ENCODE data around the gene UAP1. TPM values are rescaled to one million over a fixed set of nuclear protein-coding genes. Genes with fewer than 3 reads are reported as not detected.

The UAP1 gene
- total RNA-seq, 2 experiments from 2014 or later, result 28.9 to 32.2 TPM

GRCh38 chr1:162645666-162646065, 84.1 kb downstream of the UAP1 start:
- H3K4me1 Mint-ChIP-seq (ENCODE audit: low read depth), result no peaks in the 10 kb centered on the region
- POLR2A ChIA-PET, result no interaction called here
- no peaks in the 10 kb centered on the region for H3K9me3 Mint-ChIP-seq
- no peak for DNase-seq
- CTCF ChIA-PET, result no interaction called here
- H3K27ac Mint-ChIP-seq, result no peak overlapping the region
- peaks cover 1% of the 10 kb centered on the region for H3K27me3 Mint-ChIP-seq
- intact Hi-C loops (cut with micrococcal nuclease), result no loop called here
- H3K36me3 Mint-ChIP-seq, result no peaks in the 10 kb centered on the region
- H3K4me3 Mint-ChIP-seq, result no peak overlapping the region

DNA sequence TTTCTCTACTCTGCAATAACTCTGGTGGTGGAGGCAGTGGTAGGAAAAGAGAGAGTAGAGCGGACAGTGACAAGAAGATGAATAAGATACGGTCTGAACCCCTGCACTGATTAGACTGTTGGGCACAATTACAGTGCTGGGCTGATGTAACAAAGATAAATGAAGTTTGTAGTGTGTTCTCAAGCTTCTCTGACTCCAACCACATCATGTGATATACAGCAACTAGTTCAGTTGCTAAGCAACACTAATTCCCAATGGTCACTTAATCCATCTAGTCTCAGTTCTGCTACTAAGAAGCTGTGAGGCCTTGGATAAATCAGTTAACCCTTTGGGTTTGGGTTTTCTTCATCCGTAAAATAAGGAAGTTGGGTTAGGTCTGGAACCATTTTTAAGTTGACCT, 88.1 kb downstream of the UAP1 start:
- Mint-ChIP-seq H3K4me1 (ENCODE audit: low read depth) (no peaks in the 10 kb centered on the region), H3K27ac (no peak overlapping the region), H3K27me3 (peaks cover 6% of the 10 kb centered on the region), H3K36me3 (no peaks in the 10 kb centered on the region), H3K4me3 (no peak overlapping the region), H3K9me3 (no peaks in the 10 kb centered on the region)
- DNase-seq, result no peak
- CTCF ChIA-PET, result no interaction called here
- POLR2A ChIA-PET, result no interaction called here
- intact Hi-C loops (cut with micrococcal nuclease), result no loop called here

Other genes starting within 250 kb of the UAP1 start
- gene SPATA46, start 184.9 kb upstream of the UAP1 start, total RNA-seq, result not detected
- gene C1orf226, start 180.0 kb upstream of the UAP1 start, total RNA-seq, result under 1 TPM; 0.10 to 0.12 TPM
- not detected for gene SH2D1B, start 149.6 kb upstream of the UAP1 start, total RNA-seq
- 10 to 100 TPM; 51.0 to 51.6 TPM for gene UHMK1, start 63.9 kb upstream of the UAP1 start, total RNA-seq
- under 1 TPM; 0.19 to 0.36 TPM for gene DDR2, start 70.7 kb downstream of the UAP1 start, total RNA-seq
- 10 to 100 TPM; 29.3 to 29.7 TPM for gene HSD17B7, start 229.0 kb downstream of the UAP1 start, total RNA-seq

Data from activated CD4-positive, alpha-beta memory T cell treated with anti-CD3 and anti-CD28 coated beads for 36 hours (primary cell).